Smooth muscle cell (in vitro differentiated cells): ENCODE data around the gene CLTC. TPM values are rescaled to one million over a fixed set of nuclear protein-coding genes. Genes with fewer than 3 reads are reported as not detected.

Experiments used
- DNase-seq: peaks from one replicate; lab custom pipeline; 2025; ENCODE audit not compliant: unreplicated experiment; lab: John Stamatoyannopoulos, UW
- H2AFZ ChIP-seq: fragments of 200-600 bp; sonication (generic); 2 replicates; pipeline ENCODE4 v1.6.0; 2016; ENCODE audit warnings: antibody characterized with exemption, low read depth, mild to moderate bottlenecking
- H3F3A ChIP-seq: fragments of 200-600 bp; sonication (generic); 2 replicates; pipeline ENCODE4 v1.6.0; 2017; ENCODE audit warnings: antibody characterized with exemption, low read depth
- H3K27ac ChIP-seq: fragments of 200-600 bp; sonication (generic); 2 replicates; pipeline ENCODE4 v1.5.1; 2016; ENCODE audit warnings: low read depth, mild to moderate bottlenecking
- H3K27me3 ChIP-seq: fragments of 200-600 bp; sonication (generic); 2 replicates; pipeline ENCODE4 v1.6.1; 2016; ENCODE audit warnings: low read depth, mild to moderate bottlenecking
- H3K36me3 ChIP-seq: fragments of 200-600 bp; sonication (generic); 2 replicates; pipeline ENCODE4 v1.5.1; 2016; ENCODE audit warnings: low read depth
- H3K4me1 ChIP-seq: fragments of 200-600 bp; sonication (generic); 2 replicates; pipeline ENCODE4 v1.5.1; 2016; ENCODE audit warnings: low read depth
- H3K4me2 ChIP-seq: fragments of 200-600 bp; sonication (generic); 2 replicates; pipeline ENCODE4 v1.6.0; 2016; ENCODE audit warnings: mild to moderate bottlenecking
- H3K4me3 ChIP-seq: fragments of 200-600 bp; sonication (generic); 2 replicates; pipeline ENCODE4 v1.5.1; 2016; ENCODE audit warnings: mild to moderate bottlenecking
- H3K79me2 ChIP-seq: fragments of 200-600 bp; sonication (generic); 2 replicates; pipeline ENCODE4 v1.6.0; 2016; ENCODE audit warnings: low read depth, mild to moderate bottlenecking
- H3K9ac ChIP-seq: fragments of 200-600 bp; sonication (generic); 2 replicates; pipeline ENCODE4 v1.6.0; 2016; ENCODE audit warnings: low read depth
- H3K9me3 ChIP-seq: fragments of 200-600 bp; sonication (generic); replicated peaks from 2 replicates; pipeline ENCODE4 v1.5.1; 2016; ENCODE audit warnings: low read depth
- H4K20me1 ChIP-seq: fragments of 200-600 bp; sonication (generic); 2 replicates; pipeline ENCODE4 v1.6.0; 2016; ENCODE audit warnings: low read depth
- CTCF ChIP-seq: fragments of 200-600 bp; sonication (generic); IDR thresholded peaks from 2 replicates; pipeline ENCODE4 v1.5.1; 2017; ENCODE audit warnings: borderline replicate concordance, mild to moderate bottlenecking, antibody characterized with exemption; ENCODE audit not compliant: insufficient read depth, poor library complexity, severe bottlenecking
- WGBS: methylation state at CpG from one replicate; pipeline ENCODE4 v1.1.7; 2016; ENCODE audit warnings: low lambda C conversion rate; 5-methylcytosine and 5-hydroxymethylcytosine counted together
- polyA plus RNA-seq: library from polyadenylated mRNA; unstranded; fragments of >200 nt; fragmentation: Nextera tagmentation; extraction: Ambion mirVana; gene quantifications from 2 replicates; pipeline ENCODE4 v1.2.1, GENCODE V29; 2016
- total RNA-seq: library from RNA; depleted of rRNA; stranded (reverse); fragments of >200 nt; gene quantifications from 2 replicates; pipeline ENCODE4 v1.2.3, GENCODE V29; 2014

Gene CLTC
- total and polyA plus RNA-seq, 2 experiments from 2014 or later: 102 to 362 TPM

- Histone ChIP-seq H3K9ac (no peak overlapping the region), H3K79me2 (peaks cover 100% of the 10 kb centered on the region), H3K4me3 (no peak overlapping the region), H3K27ac (no peak overlapping the region), H3K9me3 (no peaks in the 10 kb centered on the region), H2AFZ (no peak overlapping the region), H3K36me3 (no peaks in the 10 kb centered on the region), H3F3A (peaks cover 12% of the 10 kb centered on the region), H4K20me1 (peaks cover 94% of the 10 kb centered on the region), H3K4me1 (peaks cover 14% of the 10 kb centered on the region), H3K4me2 (no peak overlapping the region), H3K27me3 (no peaks in the 10 kb centered on the region)
- no peak for DNase-seq
- 98% methylated on average over 2 of the region's 2 CpGs for WGBS
- TF ChIP-seq CTCF: no peak
Observed at GRCh38 chr17:59712862-59713261, 93.2 kb downstream of the CLTC start.

- H3K27ac ChIP-seq: no peak overlapping the region
- WGBS: 91% methylated on average over 2 of the region's 2 CpGs
- H4K20me1 ChIP-seq: peaks cover 95% of the 10 kb centered on the region
Observed at GRCh38 chr17:59714255-59714654, 94.6 kb downstream of the CLTC start.

GRCh38 chr17:59716427-59716826 is 96.7 kb downstream of the CLTC start:
- Histone ChIP-seq H4K20me1 (peaks cover 95% of the 10 kb centered on the region), H3K27me3 (no peaks in the 10 kb centered on the region), H2AFZ (no peak overlapping the region), H3K4me2 (no peak overlapping the region), H3K4me1 (no peaks in the 10 kb centered on the region), H3K79me2 (peaks cover 100% of the 10 kb centered on the region), H3K27ac (peak overlapping the region; percentile 6), H3K4me3 (no peak overlapping the region), H3F3A (peaks cover 3% of the 10 kb centered on the region), H3K9me3 (no peaks in the 10 kb centered on the region), H3K36me3 (no peaks in the 10 kb centered on the region), H3K9ac (no peak overlapping the region)
- no peak for TF ChIP-seq CTCF
- WGBS: 92% methylated on average over 2 of the region's 2 CpGs
- no peak for DNase-seq

More at GRCh38 chr17:59714255-59714654, 94.6 kb downstream of the CLTC start:
- Histone ChIP-seq H3K4me2 (no peak overlapping the region), H3K36me3 (no peaks in the 10 kb centered on the region), H3K9ac (no peak overlapping the region), H2AFZ (no peak overlapping the region), H3K4me1 (peaks cover 3% of the 10 kb centered on the region), H3K79me2 (peaks cover 100% of the 10 kb centered on the region), H3K27me3 (no peaks in the 10 kb centered on the region), H3F3A (peaks cover 3% of the 10 kb centered on the region), H3K9me3 (no peaks in the 10 kb centered on the region), H3K4me3 (no peak overlapping the region)
- no peak for DNase-seq
- no peak for TF ChIP-seq CTCF

GRCh38 chr17:59719526-59719925 is 99.8 kb downstream of the CLTC start:
- Histone ChIP-seq H3K27ac (no peak overlapping the region), H3K4me3 (no peak overlapping the region), H3K79me2 (peaks cover 99% of the 10 kb centered on the region), H2AFZ (no peak overlapping the region), H4K20me1 (peaks cover 97% of the 10 kb centered on the region), H3K9me3 (no peaks in the 10 kb centered on the region), H3K27me3 (no peaks in the 10 kb centered on the region), H3K4me1 (no peaks in the 10 kb centered on the region), H3K4me2 (no peak overlapping the region), H3F3A (peaks cover 3% of the 10 kb centered on the region), H3K36me3 (peaks cover 4% of the 10 kb centered on the region), H3K9ac (no peak overlapping the region)
- no peak for DNase-seq
- no peak for TF ChIP-seq CTCF
